Measurements from ENCODE around the gene B4GALT2.

DNA sequence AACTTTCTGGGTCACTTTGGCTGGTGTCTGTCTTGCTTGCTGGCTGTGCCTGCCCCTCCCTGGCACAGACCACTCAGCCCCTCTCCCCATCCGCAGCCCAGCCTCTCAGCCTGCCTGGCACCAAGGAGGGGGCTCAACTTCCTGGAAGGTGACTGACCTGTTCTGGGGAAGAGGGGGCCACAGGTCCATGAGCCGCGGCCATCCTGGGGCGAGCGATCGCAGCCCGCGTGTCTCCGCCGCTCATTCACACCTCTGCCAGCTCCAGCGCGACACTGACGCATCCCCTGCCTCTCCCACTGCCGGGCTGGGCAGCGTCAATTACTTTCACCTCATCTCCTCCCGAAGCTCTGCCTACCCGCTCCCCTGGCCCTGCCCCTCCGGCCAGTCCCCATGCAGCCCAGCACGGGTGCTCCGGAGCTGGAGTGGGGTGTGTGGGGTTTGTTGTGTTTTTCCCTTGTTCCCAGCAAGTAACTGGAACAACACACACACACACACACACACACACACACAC lies 37.9 kb downstream of the B4GALT2 start:
- TF ChIP-seq CTCF (conservative IDR thresholded peaks at IDR 0.05; ENCODE audit: low read depth, low read length): no peak
- TF ChIP-seq EZH2 (IDR thresholded peaks at IDR 0.05; ENCODE audit: borderline replicate concordance, low read depth, low read length, poor library complexity, severe bottlenecking): no peak
